GM12878 (cell line): Measurements from ENCODE around the gene CXXC5. TPM values are rescaled to one million over a fixed set of nuclear protein-coding genes. Genes with fewer than 3 reads are reported as not detected.

Source experiments
- ATAC-seq: fragments of 200-7000 bp; cut with Tn5 transposase; 3 replicates; pipeline ENCODE4 v1.9.1; 2020; ENCODE audit warnings: mild to moderate bottlenecking, moderate library complexity
- BruUV-seq: library from RNA; stranded (reverse); fragments of 400-500 nt; replicated peaks from 2 replicates; lab custom pipeline; 2021; lab: Mats Ljungman, UMichigan
- CTCF ChIA-PET: fragments of 300-600 bp; sonication (Branson Sonifier 250); formaldehyde crosslinking; extraction: SDS; loops from one replicate; lab custom pipeline; 2021; ENCODE audit warnings: inconsistent platforms; lab: Yijun Ruan, JAX
- POLR2A ChIA-PET: fragments of 350-600 bp; formaldehyde crosslinking; extraction: SDS; loops from one replicate; lab custom pipeline; 2021; ENCODE audit warnings: inconsistent platforms; lab: Charles Lee
- RAD21 ChIA-PET: fragments of 300-600 bp; sonication (Branson Sonifier 250); formaldehyde crosslinking; loops from one replicate; lab custom pipeline; 2023; ENCODE audit warnings: antibody characterized with exemption; ENCODE audit not compliant: unreplicated experiment; lab: Charles Lee
- SMC1A ChIA-PET: fragments of 300-600 bp; sonication (Branson Sonifier 250); formaldehyde crosslinking; loops from one replicate; lab custom pipeline; 2023; ENCODE audit not compliant: unreplicated experiment, uncharacterized antibody; lab: Charles Lee
- DNase-seq: peaks from one replicate; pipeline ENCODE4 v3.0.0-alpha.2; 2011; ENCODE audit warnings: low read depth, low spot score
- FAIRE-seq: peaks from 3 replicates; lab custom pipeline; 2011; peaks lifted over from hg19 to GRCh38; lab: Jason Lieb, UNC
- H2AFZ ChIP-seq: 2 replicates; pipeline ENCODE4 v1.6.0; 2011; ENCODE audit warnings: low read depth, low read length, control low read depth; ENCODE audit not compliant: control insufficient read depth
- H3K27ac ChIP-seq: 2 replicates; pipeline ENCODE4 v1.5.1; 2011; ENCODE audit warnings: control low read depth; ENCODE audit not compliant: control insufficient read depth, insufficient read depth
- H3K27me3 ChIP-seq, 2 experiments: replicated peaks in 1 of 2; 2 replicates each; pipeline versions ENCODE4 v1.6.0 to v1.6.1; 2011; ENCODE audit warnings: low read length in 1 of 2; ENCODE audit not compliant: control insufficient read depth in 2 of 2, insufficient read depth in 2 of 2
- H3K36me3 ChIP-seq, 2 experiments: 2 replicates each; pipeline ENCODE4 v1.5.1; 2011; ENCODE audit warnings: low read length in 1 of 2; ENCODE audit not compliant: control insufficient read depth in 2 of 2, insufficient read depth in 2 of 2
- H3K4me1 ChIP-seq: 2 replicates; pipeline ENCODE4 v1.6.1; 2011; ENCODE audit warnings: mild to moderate bottlenecking, low read length, moderate library complexity, mixed read lengths; ENCODE audit not compliant: control insufficient read depth, insufficient read depth
- H3K4me2 ChIP-seq: 2 replicates; pipeline ENCODE4 v1.6.0; 2011; ENCODE audit warnings: control low read depth; ENCODE audit not compliant: control insufficient read depth, insufficient read depth
- H3K4me3 ChIP-seq: fragments of 200-600 bp; sonication (generic); 2 replicates; pipeline ENCODE4 v1.5.1; 2016
- H3K79me2 ChIP-seq: 2 replicates; pipeline ENCODE4 v1.6.0; 2011; ENCODE audit warnings: low read length; ENCODE audit not compliant: control insufficient read depth, insufficient read depth
- H3K9ac ChIP-seq: 2 replicates; pipeline ENCODE4 v1.8.0; 2011; ENCODE audit warnings: low read length, control low read depth, mixed read lengths; ENCODE audit not compliant: control insufficient read depth, insufficient read depth
- H3K9me3 ChIP-seq: replicated peaks from 3 replicates; pipeline ENCODE4 v1.5.1; 2011; ENCODE audit warnings: mild to moderate bottlenecking, low read length; ENCODE audit not compliant: control insufficient read depth, insufficient read depth
- H4K20me1 ChIP-seq: 2 replicates; pipeline ENCODE4 v1.6.0; 2011; ENCODE audit not compliant: control insufficient read depth, insufficient read depth
- BCL11A ChIP-seq: IDR thresholded peaks from 2 replicates; pipeline ENCODE4 v1.6.1; 2011; ENCODE audit warnings: low read depth, low read length
- BHLHE40 ChIP-seq, 2 experiments: fragments of 450-650 bp in 1 of 2; IDR thresholded peaks; 2 replicates each; pipeline ENCODE4 v1.6.1; 2011 to 2017; ENCODE audit warnings: low read depth in 2 of 2, borderline replicate concordance in 1 of 2, improper control_type of control experiment in 1 of 2, low read length in 1 of 2, mild to moderate bottlenecking in 1 of 2
- CHD4 ChIP-seq: fragments of 200-600 bp; sonication (generic); IDR thresholded peaks from 2 replicates; pipeline ENCODE4 v1.6.1; 2016; ENCODE audit warnings: mild to moderate bottlenecking
- DPF2 ChIP-seq: fragments of 450-650 bp; IDR thresholded peaks from 2 replicates; pipeline ENCODE4 v1.6.1; 2017; ENCODE audit warnings: mild to moderate bottlenecking
- ELK1 ChIP-seq: IDR thresholded peaks from 2 replicates; pipeline ENCODE4 v1.6.1; 2012; ENCODE audit warnings: low read depth, low read length, improper control_type of control experiment
- GATAD2B ChIP-seq: fragments of 450-650 bp; conservative IDR thresholded peaks from 2 replicates; pipeline ENCODE4 v1.6.1; 2017; ENCODE audit warnings: low read depth, mild to moderate bottlenecking, moderate library complexity
- NR2F1 ChIP-seq: fragments of 450-650 bp; conservative IDR thresholded peaks from 2 replicates; pipeline ENCODE4 v1.6.1; 2017; ENCODE audit warnings: mild to moderate bottlenecking
- WGBS: methylation state at CpG from one replicate; pipeline ENCODE4 v1.1.6; 2016; ENCODE audit warnings: low lambda C conversion rate; ENCODE audit not compliant: insufficient replicate concordance, insufficient coverage; ENCODE audit errors: missing lambda C conversion rate; 5-methylcytosine and 5-hydroxymethylcytosine counted together
- in situ Hi-C: fragments of 300-500 bp; cut with MboI; formaldehyde crosslinking; loops from 9 replicates; pipeline ENCODE4 v1.14.3; 2018; ENCODE audit warnings: mixed read lengths
- intact Hi-C: fragments of 100-400 bp; cut with micrococcal nuclease; formaldehyde crosslinking; loops from one replicate; pipeline ENCODE4 v1.14.2; 2022; ENCODE audit not compliant: unreplicated experiment
- polyA plus RNA-seq, 11 experiments: library from polyadenylated mRNA; depleted of rRNA in 4 of 11; unstranded in 6 of 11; stranded (reverse) in 5 of 11; fragments of >200 nt; fragmentation: Nextera tagmentation in 4 of 11; fragmentation: Illumina TruSeq in 1 of 11; extraction: Ambion mirVana in 4 of 11; extraction: Trizol in 1 of 11; gene quantifications; 1 replicate in 1 of 11; 2 replicates in 10 of 11; pipeline versions ENCODE4 v1.2.1 to v1.2.3, GENCODE V29; 2011 to 2016; ENCODE audit warnings: inconsistent platforms in 2 of 11, missing spikeins in 2 of 11, low read depth in 1 of 11
- total RNA-seq, 4 experiments: library from RNA; depleted of rRNA in 3 of 4; stranded (reverse); fragments of >200 nt in 3 of 4; fragmentation: Illumina TruSeq in 1 of 4; extraction: Trizol in 1 of 4; gene quantifications; 2 replicates each; pipeline versions ENCODE4 v1.2.1 to v1.2.3, GENCODE V29; 2013 to 2021

The CXXC5 gene
- total and polyA plus RNA-seq, 10 of the 15 experiments (the other 5 are each of a cell fraction or from before 2014, with no cell fraction given) = 1.8 to 90.8 (median 40.7) TPM

- TF ChIP-seq DPF2 (0 out of 2 replicates have a peak, but pooled peaks have one; percentile 19), CHD4 (no peak)
Observed at GRCh38 chr5:139708877-139709581, 60.9 kb downstream of the CXXC5 start (continued).

- ATAC-seq (peak; percentile 41), DNase-seq (no peak), FAIRE-seq (no peak)
- BruUV-seq = no TSS peak
- TF ChIP-seq BCL11A = no peak
- 0 out of 2 replicates have a peak, but pooled peaks have one; percentile 8 for TF ChIP-seq NR2F1
- TF ChIP-seq BHLHE40 (IDR thresholded peaks at IDR 0.05; ENCODE audit: borderline replicate concordance in 1 of 2, low read depth in 2 of 2, low read length in 1 of 2) = peak in 1 of 2 experiments; percentile 2; a peak in 1 of 4 replicates
- TF ChIP-seq GATAD2B = 0 out of 2 replicates have a peak, but pooled peaks have one; percentile 2
- TF ChIP-seq ELK1 = no peak
- Histone ChIP-seq H3K27ac (no peak overlapping the region; the same call in 1 of the 2 replicates), H3K4me1 (peaks cover 21% of the 10 kb centered on the region), H4K20me1 (no peaks in the 10 kb centered on the region), H3K4me3 (peak overlapping the region; percentile 11; the same call in 1 of the 2 replicates), H3K36me3 (no peaks in the 10 kb centered on the region), H3K79me2 (no peaks in the 10 kb centered on the region), H2AFZ (peak overlapping the region; percentile 51), H3K4me2 (peak overlapping the region; percentile 97), H3K27me3 (peaks cover 6% of the 10 kb centered on the region in 2 experiments; a peak in 3 of 4 replicates), H3K9me3 (no peaks in the 10 kb centered on the region; the same call in 2 of the 3 replicates), H3K9ac (peak overlapping the region; percentile 27; the same call in 1 of the 2 replicates)
- intact Hi-C loops = loop anchor here (5.0 kb wide), 1 partner anchor 38 kb away; no protein-coding TSS in a partner anchor
- ChIA-PET RAD21 (interaction anchor here (0.7 to 5.0 kb wide), 14 partner anchors 9 to 78 kb away, joined by 3 to 78 read pairs (median 10); partner anchors contain the start of gene CXXC5), SMC1A (interaction anchor here (0.6 to 7.5 kb wide), 14 partner anchors 9 to 77 kb away, joined by 3 to 49 read pairs (median 4); no protein-coding TSS in a partner anchor), POLR2A (interaction anchor here (0.6 to 2.7 kb wide), 10 partner anchors 8 to 538 kb away, joined by 3 to 15 read pairs (median 4); partner anchors contain the start of gene CXXC5), CTCF (interaction anchor here (0.6 to 5.8 kb wide), 13 partner anchors 9 to 1252 kb away, joined by 3 to 82 read pairs (median 12); no protein-coding TSS in a partner anchor)
- WGBS = 12% methylated on average over 26 of the region's 56 CpGs
- in situ Hi-C loops = no loop called here
Observed at GRCh38 chr5:139709582-139710318, 61.6 kb downstream of the CXXC5 start.
